Ishikawa (cell line): ENCODE measurements around the gene CMTM3.

Experiments
- CEBPB ChIP-seq: IDR thresholded peaks from 2 replicates; pipeline ENCODE4 v1.6.1; 2012
- EGR1 ChIP-seq: IDR thresholded peaks from 2 replicates; pipeline ENCODE4 v1.6.1; 2012
- EP300 ChIP-seq: IDR thresholded peaks from 2 replicates; pipeline ENCODE4 v1.6.1; 2012; ENCODE audit warnings: borderline replicate concordance
- FOXM1 ChIP-seq: IDR thresholded peaks from 2 replicates; pipeline ENCODE4 v1.6.1; 2012; ENCODE audit warnings: low read depth, borderline replicate concordance
- NFIC ChIP-seq: IDR thresholded peaks from 2 replicates; pipeline ENCODE4 v1.6.1; 2012
- RAD21 ChIP-seq: IDR thresholded peaks from 2 replicates; pipeline ENCODE4 v1.6.1; 2012; ENCODE audit warnings: low read depth
- REST ChIP-seq: IDR thresholded peaks from 2 replicates; pipeline ENCODE4 v1.6.1; 2012; ENCODE audit warnings: low read depth, mild to moderate bottlenecking
- TAF1 ChIP-seq: IDR thresholded peaks from 2 replicates; pipeline ENCODE4 v1.6.1; 2012; ENCODE audit warnings: low read depth, mild to moderate bottlenecking
- TCF12 ChIP-seq: IDR thresholded peaks from 2 replicates; pipeline ENCODE4 v1.6.1; 2012; ENCODE audit warnings: low read depth
- TEAD4 ChIP-seq: IDR thresholded peaks from 2 replicates; pipeline ENCODE4 v1.6.1; 2012
- USF1 ChIP-seq: IDR thresholded peaks from 2 replicates; pipeline ENCODE4 v1.6.1; 2012
- YY1 ChIP-seq: IDR thresholded peaks from 2 replicates; pipeline ENCODE4 v1.6.1; 2012; ENCODE audit warnings: low read depth
- ZBTB7A ChIP-seq: IDR thresholded peaks from 2 replicates; pipeline ENCODE4 v1.6.1; 2012; ENCODE audit warnings: low read depth
- TF ChIP-seq, protein P1 (sequence below): IDR thresholded peaks from 2 replicates; pipeline ENCODE4 v1.6.1; 2012

DNA sequence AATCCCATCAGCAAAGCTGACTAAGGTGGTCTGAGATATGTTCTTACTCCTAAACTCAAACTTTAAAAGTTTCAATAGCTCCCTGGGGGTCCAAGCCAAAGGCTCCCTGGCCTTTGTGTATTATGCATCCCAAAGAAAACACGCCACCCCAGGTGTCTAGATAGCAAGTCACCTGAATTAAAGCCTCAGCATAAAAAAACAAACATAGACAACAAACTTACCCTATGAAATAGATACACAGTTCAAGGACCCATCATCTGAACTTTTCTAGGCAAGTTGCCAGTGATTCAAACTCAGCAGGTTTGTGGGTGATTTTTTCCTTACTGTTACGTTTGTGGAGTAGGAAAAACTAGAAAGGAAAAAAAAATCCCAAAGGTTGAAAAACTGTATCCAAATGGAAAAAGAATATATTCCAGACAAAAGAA lies 12.5 kb downstream of the CMTM3 start:
- TF ChIP-seq RAD21: no peak
- no peak for TF ChIP-seq ZBTB7A
- no peak for TF ChIP-seq YY1
- TF ChIP-seq TAF1: no peak
- no peak for TF ChIP-seq NFIC
- no peak for TF ChIP-seq CEBPB
- TF ChIP-seq EP300: no peak
- TF ChIP-seq REST: no peak
- no peak for TF ChIP-seq TCF12
- TF ChIP-seq USF1: no peak
- TF ChIP-seq, protein P1, sequence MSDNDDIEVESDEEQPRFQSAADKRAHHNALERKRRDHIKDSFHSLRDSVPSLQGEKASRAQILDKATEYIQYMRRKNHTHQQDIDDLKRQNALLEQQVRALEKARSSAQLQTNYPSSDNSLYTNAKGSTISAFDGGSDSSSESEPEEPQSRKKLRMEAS: no peak
- TF ChIP-seq FOXM1: no peak
- TF ChIP-seq TEAD4: no peak
- TF ChIP-seq EGR1: no peak
